GM21381 (cell line): ENCODE measurements around the gene RRP15.
A peak's percentile ranks its signal among the peaks of the same experiment; 100 is the strongest.
"Not testable (repeated sequence)": the region's sequence is repeated elsewhere in the genome, so short reads cannot be mapped to it uniquely, and the experiment has no call there.

Source experiments
- ATAC-seq: cut with Tn5 transposase; IDR thresholded peaks from one replicate; pipeline ENCODE4 v1.9.1; 2021; ENCODE audit warnings: mild to moderate bottlenecking, moderate library complexity; ENCODE audit not compliant: unreplicated experiment

RRP15 gene

DNA sequence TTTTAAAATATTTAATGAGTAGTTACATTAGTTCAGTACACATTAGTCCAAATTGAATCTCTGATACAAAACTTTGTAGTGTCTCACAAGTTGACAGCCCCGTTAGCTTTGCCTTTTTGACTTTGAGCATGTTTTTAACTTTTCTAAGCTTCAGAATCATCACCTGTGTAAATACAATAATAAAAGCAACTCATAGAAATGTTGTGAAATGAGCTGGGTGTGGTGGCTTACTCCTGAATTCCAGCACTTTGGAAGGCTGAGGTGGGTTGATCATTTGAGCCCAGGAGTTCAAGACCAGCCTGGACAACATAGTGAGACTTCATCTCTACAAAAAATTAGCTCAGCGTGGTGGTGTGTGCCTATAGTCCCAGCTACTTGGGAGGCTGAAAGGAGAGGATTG lies 11.1 kb downstream of the RRP15 start:
- ATAC-seq: no peak

GRCh38 chr1:218297461-218297860 lies 12.4 kb downstream of the RRP15 start:
- no peak for ATAC-seq

DNA sequence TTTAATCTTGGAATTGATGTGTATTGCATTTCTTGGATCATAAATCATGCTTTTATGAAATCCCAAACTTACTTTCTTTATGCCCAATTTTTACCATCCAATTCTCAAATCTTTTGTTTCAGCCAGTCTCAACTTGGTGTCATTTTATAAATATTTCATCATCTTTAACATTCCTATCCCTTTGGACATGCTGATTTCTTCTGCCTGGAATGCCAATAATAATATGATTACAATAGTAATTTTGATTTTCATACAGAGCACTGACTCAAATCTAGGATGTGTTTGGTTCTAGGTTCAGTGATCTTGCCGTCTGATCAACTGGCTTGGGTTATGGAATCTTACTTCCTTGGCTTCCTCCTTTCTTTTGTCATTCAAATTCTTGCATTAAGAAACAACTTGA lies 12.8 kb downstream of the RRP15 start:
- no peak for ATAC-seq

- ATAC-seq: no peak
Measured at GRCh38 chr1:218298398-218298797, 13.3 kb downstream of the RRP15 start.

DNA sequence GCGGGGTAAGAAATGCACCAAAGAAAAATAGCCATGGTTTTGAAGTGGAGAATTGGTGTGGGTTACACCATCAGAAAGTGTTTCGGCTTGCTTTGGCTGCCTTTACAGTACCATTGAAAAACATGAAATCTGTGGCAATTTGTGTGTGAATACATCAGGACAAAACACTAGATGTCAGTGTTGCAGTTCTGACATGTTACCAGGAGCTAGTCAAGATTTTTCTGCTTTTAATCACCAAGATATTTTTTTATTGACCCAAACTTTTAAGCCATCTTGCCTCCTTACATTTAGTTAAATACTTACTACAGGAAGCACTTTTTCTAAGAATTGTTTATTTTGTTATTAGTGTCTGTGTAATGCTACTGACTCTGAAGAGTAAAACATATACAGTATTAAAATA lies 14.3 kb downstream of the RRP15 start:
- no peak for ATAC-seq

DNA sequence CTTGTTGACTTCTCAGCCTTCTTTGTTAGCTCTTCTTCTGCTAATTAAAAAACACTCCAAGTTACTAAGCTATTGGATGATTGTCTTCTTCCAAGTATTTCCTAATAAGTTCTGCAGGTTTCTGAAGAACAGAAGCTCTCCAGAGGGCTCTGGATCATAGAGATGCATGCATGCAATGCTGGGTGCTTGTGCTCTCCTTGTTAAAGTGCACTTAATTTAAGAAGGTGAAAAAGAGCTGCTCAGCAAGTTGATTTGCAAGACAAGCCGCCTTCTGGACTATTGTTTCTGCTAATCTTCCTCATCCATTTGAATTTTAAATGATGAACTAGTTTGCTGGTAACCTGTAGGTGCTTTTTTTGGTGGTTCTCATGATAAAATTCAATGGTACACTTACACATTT lies 16.1 kb downstream of the RRP15 start:
- no peak for ATAC-seq

DNA sequence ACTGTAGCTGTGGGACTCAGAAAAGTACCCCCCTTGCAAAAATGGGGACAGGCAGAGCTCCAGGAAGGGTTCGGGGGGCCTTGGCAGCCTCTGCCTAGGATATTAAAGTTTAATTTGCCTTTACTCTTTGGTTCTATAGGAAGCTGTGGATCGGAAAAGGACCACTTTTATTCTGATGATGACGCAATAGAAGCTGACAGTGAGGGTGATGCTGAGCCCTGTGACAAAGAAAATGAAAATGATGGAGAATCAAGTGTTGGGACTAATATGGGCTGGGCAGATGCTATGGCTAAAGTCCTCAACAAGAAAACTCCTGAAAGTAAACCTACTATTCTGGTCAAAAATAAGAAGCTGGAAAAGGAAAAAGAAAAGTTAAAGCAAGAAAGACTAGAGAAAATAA lies 17.1 kb downstream of the RRP15 start:
- no peak for ATAC-seq

GRCh38 chr1:218303176-218303879 lies 18.2 kb downstream of the RRP15 start:
- no peak for ATAC-seq

DNA sequence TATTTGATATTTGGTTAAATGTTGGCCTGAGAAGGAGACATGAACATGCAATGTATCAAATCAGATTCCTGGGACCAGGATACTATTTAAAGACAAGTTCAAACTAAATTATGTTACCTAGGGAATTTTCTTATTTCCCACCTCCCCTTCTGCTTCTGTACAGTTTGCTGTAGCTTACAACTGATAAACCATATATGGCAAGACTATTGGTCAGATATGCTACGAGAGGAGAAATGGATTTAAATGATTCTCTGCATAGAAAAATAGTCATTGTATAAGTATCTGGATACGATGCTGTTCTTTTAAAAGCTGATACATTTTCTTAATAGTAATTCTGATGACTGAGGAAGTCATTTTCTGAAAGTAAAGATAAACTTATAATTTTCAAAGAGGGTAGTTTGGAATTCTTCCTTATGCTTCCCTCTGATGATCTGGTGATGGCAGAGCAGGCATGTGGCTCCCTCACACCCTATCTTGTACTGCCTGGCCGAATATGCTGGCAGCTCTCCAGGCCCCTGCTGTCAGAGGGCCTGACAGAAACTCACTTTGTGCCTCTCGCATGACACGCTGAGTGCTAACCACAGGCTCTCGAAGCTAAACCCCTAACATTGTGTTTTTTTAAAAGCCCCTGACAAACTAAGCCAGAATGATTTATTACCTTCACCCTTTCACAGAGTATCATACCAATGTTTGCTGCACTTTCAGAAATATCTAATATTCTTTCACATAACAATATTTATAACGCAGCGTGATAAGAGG lies 19.4 kb downstream of the RRP15 start:
- no peak for ATAC-seq

DNA sequence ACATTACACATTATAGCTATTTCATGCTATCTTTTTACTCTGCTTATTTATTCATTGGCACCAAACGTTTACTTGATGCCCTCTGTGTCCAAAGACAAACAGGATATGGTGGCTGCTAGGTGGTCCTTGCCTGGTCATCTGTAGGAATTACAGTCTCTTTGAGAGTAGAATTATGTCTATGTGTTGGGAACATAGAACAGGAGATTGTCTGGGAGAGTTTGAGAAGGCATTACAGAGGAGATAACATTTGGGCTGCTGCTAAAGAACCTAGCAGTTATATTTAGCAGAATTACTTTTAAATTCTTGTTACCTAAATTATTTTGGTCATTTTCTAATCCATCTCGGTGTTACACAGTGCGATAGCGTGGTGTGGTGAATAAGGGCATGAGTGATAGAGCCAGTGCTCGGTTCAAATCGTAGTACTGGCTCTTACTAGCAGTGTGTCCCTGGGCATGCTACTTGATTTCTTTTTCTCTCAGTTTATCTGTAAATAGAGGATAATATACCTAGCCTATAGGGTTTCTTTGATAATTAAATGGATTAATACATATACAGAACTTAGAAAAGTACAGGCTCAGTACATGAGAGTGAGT lies 20.5 kb downstream of the RRP15 start:
- no peak for ATAC-seq

- ATAC-seq: no peak
Measured at GRCh38 chr1:218312509-218312908, 27.4 kb downstream of the RRP15 start.

GRCh38 chr1:218314316-218314715 lies 29.2 kb downstream of the RRP15 start:
- ATAC-seq: no peak

DNA sequence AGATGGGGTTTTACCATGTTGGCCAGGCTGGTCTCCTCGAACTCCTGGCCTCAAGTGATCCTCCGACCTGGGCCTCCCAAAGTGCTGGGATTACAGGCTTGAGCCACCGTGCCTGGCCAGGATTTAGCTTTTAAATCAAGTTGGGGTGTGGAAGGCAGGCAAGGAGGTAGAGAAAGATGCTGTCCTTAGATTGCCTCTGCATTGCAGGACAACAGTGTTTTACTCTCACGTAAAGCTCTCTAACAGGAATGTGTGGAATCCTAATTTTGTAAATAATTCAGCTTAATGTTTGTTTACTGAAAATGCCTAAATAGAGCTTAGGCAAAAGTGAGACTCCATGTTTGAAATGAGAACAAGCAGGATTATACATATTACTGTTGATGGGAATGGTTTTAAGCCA lies 30.5 kb downstream of the RRP15 start:
- no peak for ATAC-seq

GRCh38 chr1:218317061-218317460 lies 32.0 kb downstream of the RRP15 start:
- ATAC-seq: no peak

DNA sequence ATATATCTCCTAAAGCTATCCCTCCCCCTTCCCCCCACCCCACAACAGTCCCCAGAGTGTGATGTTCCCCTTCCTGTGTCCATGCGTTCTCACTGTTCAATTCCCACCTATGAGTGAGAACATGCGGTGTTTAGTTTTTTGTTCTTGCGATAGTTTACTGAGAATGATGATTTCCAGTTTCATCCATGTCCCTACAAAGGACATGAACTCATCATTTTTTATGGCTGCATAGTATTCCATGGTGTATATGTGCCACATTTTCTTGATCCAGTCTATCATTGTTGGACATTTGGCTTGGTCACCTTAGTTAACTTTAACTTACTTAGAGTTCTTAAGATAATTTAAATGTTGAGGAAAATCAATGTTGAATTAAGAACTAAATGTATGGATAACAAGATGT lies 35.1 kb downstream of the RRP15 start:
- ATAC-seq: not testable (repeated sequence)

DNA sequence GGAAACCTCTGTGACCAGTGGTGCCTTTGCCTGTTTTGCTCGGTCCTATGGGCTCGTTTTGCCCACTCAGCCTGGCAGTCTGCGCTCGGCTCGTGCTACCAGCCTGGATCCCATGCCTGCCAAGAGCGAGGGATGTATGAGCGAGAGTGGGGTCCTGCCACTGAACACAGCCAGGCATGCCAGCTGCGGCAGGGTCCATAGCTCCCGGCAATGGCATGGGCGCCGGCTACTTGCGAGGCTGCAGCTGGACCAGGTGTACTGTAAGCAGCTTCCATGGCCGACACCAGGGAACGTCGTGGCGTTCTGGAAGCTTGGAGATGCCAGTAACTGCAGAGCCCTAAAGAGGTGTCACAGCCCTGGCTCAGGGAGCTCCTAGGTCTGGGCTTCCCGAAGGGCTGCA lies 37.7 kb downstream of the RRP15 start:
- no peak for ATAC-seq

- ATAC-seq: no peak
Measured at GRCh38 chr1:218323568-218324225, 38.6 kb downstream of the RRP15 start.

GRCh38 chr1:218324226-218324580 lies 39.1 kb downstream of the RRP15 start:
- ATAC-seq: no peak

DNA sequence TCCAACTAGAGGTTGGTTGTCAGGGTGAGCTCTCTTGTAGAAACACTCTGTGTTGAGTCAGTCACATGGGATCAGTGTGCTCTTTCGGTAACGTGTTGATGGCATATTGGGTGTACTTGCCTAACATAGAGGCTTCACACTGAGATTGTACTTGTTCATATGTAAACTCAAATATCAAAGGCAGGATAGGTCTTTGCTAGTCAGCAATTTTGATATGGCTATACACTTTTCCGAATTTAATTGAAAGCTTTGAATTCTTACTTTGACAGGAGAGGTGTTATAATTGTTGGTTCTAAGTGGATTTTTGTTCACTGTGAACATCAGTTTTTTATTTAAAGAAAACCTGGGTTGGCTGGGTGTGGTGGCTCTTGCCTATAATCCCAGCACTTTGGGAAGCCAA lies 43.7 kb downstream of the RRP15 start:
- ATAC-seq: no peak

GRCh38 chr1:218330043-218330623 lies 45.0 kb downstream of the RRP15 start:
- ATAC-seq: peak; percentile 69

GRCh38 chr1:218332416-218332815 lies 47.3 kb downstream of the RRP15 start:
- no peak for ATAC-seq
